Fibroblast of peridontal ligament (primary cell): Measurements from ENCODE around the gene VLDLR.
A peak's percentile ranks its signal among the peaks of the same experiment; 100 is the strongest.
"Not testable (repeated sequence)": the region's sequence is repeated elsewhere in the genome, so short reads cannot be mapped to it uniquely, and the experiment has no call there.

ENCODE experiments used
- DNase-seq: peaks from one replicate; pipeline ENCODE4 v3.0.0-alpha.2; 2010; ENCODE audit errors: extremely low read depth

Gene VLDLR

DNA sequence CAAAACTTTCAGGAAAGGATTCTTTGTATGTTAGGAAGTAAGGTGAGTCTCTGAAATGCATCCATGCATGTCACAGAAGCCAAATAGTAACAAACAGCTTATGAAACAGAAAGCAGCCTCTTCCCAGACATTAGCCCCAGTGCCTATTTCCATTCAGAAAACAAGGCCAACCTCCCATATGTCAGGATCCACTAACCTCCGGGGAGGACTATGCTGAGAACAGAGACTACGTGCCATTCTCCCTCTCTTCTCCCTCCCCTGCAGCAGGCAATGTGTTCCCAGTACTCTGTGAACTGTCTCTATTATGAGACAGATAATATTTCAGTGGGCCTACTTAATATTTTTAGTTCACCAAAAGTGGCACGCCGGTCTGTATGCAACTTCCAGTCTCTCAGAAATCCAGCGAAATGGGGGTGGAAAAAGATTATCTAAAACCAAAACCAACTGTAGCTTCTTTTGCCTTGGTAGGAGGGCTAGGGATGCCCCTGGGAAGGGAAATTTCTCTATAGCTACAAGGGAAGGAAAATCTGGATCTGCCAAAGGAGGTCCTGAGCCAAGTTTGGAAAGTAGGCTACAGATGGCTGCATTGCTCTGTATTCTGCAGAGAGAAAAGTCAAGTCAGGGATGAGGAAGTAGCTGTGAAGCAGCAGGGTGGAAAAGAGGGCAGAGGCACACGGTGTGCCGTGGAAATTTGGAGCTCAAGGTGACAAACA, 42.0 kb downstream of the VLDLR start:
- no peak for DNase-seq

DNA sequence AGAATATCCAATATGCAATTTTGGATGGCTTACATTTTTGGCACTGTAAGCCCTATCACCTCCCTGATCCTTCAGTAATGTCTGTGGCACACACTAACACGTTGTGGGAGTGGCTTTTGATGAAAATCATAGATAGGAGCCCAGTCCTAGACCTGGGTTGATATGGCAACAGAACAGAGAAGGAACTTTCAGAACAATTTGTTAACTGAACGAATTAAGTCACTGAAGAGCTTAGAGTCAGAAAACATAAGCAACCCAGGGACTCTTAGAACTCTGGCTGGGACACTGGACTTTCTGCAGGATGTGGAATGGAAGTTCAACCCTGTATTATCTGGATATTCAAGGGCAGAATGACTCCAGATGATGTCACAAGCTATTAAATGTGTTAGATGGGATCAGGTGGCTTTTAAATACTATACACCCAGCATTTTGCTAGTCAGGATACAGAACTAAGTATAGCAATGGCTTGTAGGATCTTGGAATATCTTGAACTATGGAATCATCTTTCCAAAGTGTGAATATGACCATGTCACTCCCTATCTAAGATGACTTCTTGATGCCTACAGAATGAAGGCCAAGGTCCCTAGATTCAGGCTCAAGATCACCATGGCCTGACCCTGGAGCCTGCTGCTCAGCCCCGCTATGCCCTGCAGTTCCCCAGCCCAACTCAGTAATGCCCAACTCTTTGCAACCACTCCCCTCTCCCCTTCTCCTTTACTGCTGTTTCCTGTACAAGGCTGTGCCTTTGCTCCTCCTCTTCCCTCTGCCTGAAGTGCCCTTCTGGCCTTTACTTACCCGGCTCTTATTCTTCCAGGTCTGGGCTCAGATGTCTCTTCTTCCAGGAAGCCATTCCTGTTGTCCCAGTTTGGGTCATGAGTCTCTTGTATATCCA, 42.8 kb downstream of the VLDLR start:
- DNase-seq: no peak

DNA sequence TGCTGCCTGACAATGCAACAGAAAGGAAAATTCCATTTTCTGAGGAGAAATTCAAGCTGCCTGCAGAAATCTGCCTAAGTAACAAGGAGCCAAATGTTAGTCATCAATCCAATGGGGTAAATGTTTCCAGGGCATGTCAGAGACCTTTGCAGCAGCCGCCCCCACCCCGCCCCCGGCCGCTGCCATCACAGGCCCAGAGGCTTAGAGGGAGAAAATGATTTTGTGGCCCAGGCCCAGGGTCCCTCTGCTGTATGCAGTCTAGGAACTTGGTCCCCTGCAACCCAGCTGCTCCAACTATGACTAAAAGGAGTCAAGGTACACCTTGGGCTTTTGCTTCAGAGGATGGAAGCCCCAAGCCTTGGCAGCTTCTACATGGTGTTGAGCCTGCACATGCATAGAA, 45.0 kb downstream of the VLDLR start:
- DNase-seq: no peak

GRCh38 chr9:2673161-2673560, 51.6 kb downstream of the VLDLR start:
- DNase-seq: no peak

DNA sequence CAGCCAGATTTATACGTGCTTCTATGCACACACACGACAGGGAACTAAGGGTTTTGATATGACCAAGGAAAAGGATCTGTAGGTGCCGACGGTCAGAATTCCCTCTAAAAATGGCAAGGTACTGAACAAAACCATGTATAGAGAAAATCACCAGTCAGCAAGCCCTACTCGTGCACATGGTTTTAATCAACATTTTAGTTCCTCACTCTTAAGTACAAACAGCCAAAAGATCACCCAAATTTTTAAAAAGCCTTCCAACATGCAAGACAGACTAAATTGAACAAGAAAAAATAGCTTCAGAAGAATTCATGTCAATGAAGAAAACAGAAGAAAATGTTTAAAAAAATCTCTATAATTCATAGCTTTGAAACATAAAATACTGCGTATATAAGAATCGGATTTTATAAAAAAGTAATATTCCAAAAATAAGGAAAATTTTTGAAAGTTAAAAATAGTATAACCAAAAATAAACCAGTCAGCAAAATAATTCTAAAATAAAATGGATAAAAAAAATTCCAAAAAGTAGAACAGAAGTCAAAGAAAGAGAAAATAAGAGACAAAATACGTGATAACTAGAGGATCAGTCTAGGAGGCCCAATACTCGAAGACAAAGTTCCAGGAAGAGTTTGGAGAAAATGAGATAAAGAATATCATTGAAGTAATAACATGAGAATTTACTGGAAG, 52.7 kb downstream of the VLDLR start:
- DNase-seq: peak; percentile 50

DNA sequence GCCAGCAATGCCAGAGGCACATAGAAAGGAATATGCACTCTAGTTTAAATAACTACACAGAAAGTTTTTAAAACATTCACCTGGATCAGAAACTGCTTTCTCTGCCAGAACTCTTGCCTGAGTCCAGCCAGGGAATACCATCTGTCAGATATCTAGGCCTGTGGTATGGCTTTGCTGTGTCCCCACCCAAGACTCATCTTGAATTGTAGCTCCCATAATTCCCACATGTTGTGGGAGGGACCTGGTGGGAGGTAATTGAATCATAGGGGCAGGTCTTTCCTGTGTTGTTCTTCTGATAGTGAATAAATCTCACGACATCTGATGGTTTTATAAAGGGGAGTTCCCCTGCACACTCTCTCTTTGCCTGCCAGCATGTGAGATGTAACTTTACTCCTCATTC, 54.2 kb downstream of the VLDLR start:
- DNase-seq: no peak

GRCh38 chr9:2676466-2676865, 54.9 kb downstream of the VLDLR start:
- no peak for DNase-seq

DNA sequence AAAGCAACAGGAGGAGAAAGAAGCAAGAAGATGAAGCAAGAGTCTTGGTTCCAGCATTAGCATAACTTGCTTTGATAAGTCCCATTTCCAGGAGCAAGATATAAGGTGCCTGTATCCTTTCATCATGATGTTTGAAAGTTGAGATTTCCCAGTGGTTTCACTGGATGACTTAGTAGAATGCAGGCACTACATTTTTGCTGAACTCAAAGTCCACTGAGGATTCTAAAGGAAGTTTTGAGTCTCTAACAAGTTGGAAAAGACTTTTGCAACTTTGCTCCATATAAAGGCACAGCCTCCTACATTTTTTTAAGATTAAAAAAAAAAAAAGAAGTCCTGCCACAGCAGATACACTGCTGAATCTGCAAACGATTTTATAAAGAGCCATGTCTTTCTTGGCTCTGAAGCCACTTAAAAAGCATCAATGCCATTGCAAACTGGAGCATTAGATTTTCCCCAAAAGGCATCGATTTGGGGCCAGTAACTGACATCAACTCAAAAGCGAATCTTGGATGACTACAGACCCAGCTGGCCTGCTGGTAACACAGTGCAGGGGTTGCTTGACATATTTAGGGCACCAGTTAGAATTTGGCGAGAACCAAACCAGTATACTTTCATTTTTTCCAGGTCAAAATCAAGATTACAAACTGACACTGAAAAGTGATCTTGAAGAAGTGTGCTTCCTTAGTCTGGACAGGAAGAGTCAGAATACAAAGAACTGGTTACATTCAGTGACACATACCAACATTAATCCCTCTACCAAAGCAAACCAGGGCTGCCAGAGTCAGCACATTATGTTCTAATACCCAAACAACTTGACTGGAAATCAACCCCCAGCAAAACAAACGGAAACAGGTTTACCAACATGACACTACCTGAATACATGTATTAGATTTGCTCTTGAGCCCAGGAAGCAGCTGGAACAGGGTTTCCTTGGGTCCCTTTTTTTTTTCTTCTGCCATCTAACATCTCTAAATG, 56.6 kb downstream of the VLDLR start:
- DNase-seq: peak; percentile 11

DNA sequence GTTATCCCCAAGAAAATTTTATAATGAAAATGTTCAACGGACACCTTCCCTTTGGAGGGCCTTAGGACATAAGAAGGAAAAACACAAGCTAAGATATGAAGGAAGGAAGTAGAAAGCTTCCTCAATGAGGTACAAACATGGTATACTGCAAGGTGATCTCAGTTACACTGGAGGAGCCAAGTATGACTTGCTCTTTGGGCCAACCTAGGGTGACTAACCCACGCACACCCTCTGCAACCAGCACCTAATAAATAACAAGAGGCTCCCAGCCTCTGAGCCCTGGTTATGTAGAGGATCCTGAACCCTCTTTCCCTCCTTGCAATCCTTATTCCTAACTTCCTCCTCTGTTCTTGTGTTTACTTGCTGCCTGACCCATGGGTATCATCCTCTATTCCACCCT, 57.4 kb downstream of the VLDLR start:
- no peak for DNase-seq

DNA sequence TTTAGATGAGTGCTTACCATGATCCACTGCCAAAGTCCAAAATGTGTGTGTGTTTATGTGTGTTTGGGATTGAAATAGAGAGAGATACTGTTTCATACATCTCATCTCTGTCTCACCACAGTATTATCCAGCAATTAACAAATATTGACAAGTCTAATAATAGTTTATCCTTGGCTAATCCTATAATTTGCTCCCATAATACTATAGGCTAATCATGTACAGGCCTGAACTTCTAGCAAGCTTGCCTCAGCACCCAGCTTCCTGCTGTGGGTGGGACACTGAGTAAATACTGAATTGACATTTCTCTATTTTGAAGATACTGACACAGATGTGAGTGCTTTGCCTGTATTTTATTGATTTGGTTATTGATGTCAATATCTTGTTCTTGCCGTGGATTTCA, 60.4 kb downstream of the VLDLR start:
- no peak for DNase-seq

DNA sequence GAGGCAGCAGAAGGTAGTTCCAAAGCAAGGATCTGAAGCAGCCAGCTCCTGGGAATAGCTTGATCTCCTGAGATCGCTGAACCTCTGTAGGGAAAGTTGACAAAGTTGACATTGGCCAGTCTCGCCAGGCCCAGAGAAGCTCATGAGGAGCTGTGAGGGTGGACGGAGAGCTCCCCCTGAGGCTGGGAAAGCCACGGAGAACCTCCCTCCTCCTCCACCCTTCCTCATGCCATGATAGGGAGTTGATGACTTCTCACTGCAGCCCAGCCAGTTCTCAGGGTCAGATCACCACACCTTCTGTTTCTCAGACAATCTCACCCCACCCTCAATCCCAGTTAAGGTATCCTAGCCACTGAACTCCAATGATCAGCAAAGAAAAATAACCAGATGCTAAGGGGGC, 65.3 kb downstream of the VLDLR start:
- no peak for DNase-seq

DNA sequence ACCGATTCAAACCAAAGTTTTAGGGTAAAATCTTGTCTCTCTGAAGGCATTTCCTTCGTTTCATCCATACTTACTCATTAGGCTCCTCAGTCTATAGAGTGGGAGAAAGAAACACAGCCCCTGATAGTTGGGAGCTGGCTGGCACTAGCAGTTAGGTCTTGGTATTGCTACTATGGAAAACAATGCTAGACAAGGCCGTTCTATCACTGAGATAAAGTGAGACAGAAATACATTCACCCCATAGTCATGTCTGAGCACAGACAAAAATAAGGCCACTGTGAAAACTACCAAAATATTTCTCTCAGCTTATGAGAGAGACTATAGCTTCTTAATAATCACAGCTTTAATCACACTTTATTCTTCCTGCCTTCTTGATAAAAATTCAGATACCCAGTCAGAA, 67.0 kb downstream of the VLDLR start:
- DNase-seq: no peak

DNA sequence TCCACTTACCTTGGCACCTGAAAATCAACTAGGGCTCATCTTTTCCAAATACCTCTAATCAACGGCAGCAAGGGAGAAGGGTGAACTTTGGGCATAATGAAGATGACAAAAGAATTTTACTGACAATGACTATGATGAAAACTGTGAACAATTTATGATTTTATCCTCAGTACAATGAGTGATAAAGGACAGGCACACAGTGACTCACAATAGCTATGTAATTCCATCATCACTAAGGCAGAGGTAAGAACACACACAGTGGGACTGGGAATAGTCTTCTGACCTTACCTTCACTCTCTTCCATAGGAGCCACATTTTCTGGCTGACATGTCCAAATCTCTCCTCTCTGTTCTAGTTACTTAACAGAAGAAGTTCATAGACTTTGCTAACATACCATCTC, 69.6 kb downstream of the VLDLR start:
- DNase-seq: no peak

DNA sequence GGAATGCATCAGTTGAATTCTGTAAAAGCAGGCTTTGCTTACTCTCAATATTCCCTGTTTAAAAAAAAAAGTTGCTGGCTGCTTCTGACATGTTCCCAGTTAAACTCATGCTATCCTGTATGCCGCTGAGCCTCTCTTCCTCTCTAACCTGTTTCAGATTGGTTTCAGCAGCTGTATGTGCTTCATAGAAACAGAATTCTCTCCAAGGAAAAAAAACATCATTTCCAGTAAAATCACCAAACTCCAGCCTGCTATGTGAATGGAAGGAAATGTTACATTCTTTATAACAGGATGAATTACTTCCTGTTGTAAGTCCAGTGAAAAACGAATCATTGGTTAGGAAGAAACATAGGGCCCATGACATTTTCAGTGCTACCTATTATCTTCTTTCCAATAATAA, 70.0 kb downstream of the VLDLR start:
- DNase-seq: no peak

GRCh38 chr9:2693056-2693455, 71.5 kb downstream of the VLDLR start:
- DNase-seq: no peak

DNA sequence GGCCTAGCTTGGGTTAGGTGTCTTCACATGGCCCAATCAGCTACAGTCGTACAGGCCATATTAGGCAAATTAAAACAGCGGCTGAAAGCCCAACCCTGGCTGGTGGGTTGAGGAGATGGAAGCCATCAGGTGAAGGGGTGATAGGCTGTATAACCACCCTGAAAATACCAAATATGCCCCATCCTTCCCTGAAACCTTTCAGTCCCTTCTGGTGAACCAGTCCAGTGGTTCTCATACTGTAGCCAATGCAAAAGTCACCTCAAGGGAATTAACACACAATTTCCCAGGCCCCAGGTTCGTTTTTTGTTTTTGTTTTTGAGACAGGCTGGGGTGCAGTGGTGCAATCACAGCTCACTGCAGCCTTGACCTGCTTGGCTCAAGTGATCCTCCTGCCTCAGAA, 75.9 kb downstream of the VLDLR start:
- no peak for DNase-seq

- DNase-seq: no peak
Observed at GRCh38 chr9:2700398-2700797, 78.8 kb downstream of the VLDLR start.

GRCh38 chr9:2700909-2701550, 79.4 kb downstream of the VLDLR start:
- no peak for DNase-seq

GRCh38 chr9:2704504-2704903, 82.9 kb downstream of the VLDLR start:
- DNase-seq: peak; percentile 6

DNA sequence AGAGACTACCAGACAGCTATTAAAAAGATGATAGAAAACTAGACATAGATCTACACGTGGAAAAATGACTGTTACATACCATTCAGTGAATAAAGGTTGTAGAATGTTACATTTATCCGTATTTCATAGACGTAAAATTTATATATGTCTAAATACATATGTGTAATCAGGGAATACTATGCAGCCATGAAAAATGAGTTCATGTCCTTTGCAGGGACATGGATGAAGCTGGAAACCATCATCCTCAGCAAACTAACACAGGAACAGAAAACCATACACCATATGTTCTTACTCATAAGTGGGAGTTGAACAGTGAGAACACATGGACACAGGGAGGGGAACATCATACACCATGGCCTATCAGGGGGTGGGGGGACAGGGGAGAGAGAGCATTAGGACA, 85.7 kb downstream of the VLDLR start:
- DNase-seq: not testable (repeated sequence)
